EL (cell line): ENCODE results near the gene MCTP2.
A peak's percentile ranks its signal among the peaks of the same experiment; 100 is the strongest.

Experiments
- DNase-seq: peaks from one replicate; pipeline ENCODE4 v3.0.0-alpha.2; 2016

MCTP2 gene

DNA sequence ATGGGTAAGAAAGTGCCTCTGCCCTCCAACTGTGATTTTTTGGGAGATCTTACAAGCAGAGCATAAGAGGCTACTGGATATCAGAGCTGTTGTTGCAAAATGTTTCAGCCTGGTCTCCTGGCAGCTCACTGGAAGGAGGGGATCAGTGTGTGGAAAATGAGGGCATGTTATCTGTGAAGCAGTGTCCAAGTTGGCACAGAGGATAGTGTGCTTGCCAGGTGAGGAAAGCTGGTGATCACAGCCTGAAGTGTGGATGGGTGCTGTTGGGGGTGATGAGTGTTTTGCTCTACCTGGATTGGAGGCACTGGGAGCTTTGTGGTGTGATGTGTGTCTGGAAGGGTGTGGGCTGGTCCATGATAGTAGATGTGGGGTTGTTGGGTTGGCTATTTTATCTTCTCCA is 69.3 kb downstream of the MCTP2 start:
- no peak for DNase-seq

DNA sequence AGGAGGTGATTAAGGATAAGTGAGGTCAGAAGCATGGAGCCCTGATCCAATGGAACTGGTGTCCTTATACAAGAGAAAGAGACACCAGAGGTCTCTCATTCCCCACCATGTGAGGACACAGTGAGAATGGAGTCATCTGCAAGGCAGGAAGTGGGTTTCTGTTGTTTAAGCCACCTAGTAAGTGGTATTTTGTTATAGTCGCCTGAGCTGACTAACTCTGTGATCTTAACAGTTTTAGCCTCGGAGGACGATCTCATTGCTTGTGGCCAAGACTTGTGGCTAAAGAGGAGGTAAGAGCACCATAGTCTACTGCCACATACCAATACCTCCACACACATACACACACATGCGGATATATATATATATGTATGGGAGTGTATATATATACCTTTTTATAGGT is 73.8 kb downstream of the MCTP2 start:
- no peak for DNase-seq

DNA sequence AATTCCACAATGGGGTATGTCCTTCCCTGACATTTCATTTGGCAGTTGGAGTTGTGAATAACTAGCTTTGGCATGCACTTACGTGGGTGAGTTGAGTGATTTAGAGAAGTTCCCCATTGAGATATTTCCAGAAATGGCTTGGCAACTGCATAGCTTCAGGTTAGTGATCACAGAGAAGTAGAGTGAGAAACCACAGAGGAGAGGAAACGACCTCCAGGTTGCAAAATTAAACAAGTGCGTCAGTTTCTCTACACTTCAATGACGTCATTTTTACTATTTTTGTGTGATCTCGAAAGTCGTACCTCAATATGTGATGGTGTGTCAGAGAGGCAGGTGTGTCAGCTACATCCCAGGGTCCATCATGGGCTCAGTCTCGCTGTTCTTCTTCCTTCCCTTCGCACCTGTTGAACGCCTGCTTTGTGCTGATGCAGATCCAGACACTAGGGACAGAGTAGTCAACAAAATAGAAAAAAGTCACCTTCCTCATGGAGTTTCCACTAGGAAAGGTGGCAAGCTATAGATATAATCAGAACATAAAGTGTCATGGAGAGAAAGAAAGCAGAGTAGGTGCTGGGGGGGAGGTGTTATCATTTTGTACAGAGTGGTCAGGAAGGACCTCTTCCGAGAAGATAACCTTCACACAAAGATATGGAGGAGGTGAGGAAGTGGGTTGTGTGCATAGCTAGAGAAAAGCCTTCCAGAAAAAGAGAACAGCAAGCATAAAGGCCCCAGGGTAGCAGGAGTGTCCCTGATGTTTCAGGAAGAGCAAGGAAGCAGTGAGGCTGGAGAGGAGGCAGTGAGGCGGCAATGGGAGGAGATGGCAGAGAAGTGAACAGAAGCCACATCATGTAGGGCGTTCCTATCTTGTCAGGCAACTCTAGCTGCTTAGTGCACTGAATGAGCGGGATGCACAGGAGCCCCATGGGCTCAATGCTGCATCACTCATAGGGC is 75.6 kb downstream of the MCTP2 start:
- DNase-seq, result peak; percentile 7

DNA sequence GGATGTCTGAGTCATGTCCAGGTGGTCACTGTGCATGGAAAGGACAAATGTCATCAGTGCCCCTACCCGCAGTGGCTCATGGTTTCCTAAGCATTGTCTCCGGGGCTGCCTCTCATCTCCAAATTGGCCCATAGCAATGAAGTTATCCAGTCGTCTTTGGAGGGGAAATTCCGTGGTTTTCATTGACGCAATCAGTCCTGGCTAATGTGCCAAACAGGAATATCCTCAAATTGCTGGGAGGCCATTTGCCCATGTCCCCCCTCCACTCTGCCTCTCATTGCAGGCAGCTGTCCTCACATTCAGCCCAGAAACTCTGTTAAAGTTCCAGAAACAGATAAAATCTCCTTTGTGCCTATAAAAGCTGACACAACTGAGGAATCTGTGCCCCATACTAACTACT is 81.6 kb downstream of the MCTP2 start:
- DNase-seq, result peak; percentile 8

DNA sequence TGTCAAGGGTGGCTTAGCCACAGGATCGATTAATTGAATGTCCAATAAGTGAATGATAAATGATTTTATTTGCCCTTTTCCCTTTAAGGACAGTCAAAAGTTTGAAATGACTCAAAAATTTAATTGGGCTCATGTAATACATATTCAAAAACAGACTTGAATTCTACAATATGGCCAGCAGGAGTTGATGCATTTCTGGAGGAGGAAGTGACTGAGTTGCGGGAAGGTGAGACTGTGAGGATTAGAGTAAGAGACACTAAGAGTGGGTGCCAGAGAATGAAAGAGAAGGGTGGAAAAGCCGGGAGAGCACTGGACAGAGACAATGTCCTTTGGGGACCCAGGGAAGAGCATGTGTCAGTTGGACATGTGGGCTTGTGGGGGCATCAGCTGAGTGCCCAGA is 83.3 kb downstream of the MCTP2 start:
- DNase-seq, result no peak

DNA sequence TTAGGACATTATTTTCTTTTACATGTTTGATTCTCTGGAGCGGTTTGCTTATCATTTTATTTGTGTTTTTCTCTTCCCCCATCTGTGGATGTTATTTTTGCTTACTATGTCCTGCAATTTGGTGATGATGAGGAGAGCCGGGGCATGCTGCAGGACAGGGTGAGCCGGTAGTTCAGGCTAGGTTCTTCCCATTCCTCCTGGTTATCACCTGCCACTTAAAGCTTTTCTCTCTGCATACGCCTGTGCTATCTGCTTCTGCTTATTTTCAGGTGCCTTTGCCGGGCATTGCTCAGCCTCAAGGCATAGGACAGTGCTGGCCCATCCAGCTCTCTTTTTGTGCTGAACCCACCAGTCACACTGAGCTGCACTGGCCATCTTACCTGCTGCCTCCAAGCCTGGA is 85.8 kb downstream of the MCTP2 start:
- DNase-seq, result no peak

DNA sequence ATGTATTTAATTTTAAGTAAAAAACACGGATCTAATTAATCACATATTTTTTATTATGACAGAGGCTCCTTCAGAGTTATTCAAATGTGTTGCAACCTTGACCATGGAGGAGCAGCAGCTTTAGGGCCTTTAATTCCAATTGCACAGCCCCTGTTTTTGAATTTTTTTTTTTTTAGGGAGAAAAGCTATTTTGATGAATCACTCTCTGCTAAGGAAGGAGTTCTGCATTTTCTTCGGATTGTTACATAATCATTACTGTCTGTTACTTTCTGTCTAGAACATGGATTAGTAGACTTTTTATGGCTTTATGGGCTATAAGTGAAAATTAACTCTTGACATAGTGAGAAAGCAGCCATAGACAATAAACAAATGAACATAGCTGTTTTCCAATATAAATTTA is 90.8 kb downstream of the MCTP2 start:
- no peak for DNase-seq

DNA sequence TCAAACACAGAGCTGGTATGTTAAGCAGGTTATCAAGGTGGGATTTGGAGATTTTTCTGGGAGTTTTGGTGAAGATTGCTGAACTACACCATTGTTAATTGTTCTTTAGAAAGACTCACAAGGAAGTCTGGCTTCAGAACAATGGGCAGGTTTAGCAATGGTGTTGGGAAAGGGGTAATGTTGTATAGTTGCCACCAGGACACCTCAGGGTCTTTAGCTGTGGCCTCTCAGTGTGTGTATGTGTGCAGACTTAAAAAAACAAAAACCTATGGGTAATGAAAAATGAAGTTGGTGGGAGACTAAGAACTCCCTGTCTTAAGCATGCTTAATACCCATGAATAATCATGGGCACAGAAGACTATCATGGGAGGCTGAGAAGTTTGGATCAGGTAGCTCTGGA is 91.7 kb downstream of the MCTP2 start:
- no peak for DNase-seq

DNA sequence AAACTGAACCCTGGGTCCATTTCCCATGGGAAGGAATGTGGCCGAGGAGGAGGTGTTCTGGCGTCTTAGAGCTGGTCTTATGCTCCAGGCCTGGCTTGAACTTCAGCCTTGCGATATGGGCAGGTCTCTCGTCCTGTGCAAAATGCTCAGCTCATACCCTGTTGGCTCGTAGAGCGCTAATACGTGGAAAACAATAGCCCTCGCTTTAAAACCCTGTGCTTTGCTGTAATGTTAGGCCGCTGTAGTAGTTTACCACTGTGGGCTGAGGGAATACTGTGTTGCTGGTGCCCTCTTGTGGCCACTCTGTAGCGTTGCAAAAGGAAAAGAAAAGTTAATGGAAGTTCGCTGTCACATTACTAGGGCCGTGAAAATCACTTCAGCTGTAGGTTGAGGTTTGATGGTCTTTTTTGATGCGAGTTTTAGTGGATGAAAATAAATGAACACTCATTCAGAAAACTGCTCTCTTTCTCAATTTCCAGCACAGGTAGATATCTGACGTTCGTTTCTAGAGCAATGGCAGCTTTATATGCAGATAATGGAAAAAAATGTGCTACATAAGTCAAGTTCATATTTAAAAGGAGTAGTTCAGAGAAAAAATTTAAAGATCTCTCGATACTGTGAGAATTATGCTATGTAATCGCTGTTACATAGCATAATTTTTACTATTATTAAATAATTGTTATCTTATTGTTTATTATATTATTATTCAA is 92.9 kb downstream of the MCTP2 start:
- DNase-seq, result peak; percentile 37

DNA sequence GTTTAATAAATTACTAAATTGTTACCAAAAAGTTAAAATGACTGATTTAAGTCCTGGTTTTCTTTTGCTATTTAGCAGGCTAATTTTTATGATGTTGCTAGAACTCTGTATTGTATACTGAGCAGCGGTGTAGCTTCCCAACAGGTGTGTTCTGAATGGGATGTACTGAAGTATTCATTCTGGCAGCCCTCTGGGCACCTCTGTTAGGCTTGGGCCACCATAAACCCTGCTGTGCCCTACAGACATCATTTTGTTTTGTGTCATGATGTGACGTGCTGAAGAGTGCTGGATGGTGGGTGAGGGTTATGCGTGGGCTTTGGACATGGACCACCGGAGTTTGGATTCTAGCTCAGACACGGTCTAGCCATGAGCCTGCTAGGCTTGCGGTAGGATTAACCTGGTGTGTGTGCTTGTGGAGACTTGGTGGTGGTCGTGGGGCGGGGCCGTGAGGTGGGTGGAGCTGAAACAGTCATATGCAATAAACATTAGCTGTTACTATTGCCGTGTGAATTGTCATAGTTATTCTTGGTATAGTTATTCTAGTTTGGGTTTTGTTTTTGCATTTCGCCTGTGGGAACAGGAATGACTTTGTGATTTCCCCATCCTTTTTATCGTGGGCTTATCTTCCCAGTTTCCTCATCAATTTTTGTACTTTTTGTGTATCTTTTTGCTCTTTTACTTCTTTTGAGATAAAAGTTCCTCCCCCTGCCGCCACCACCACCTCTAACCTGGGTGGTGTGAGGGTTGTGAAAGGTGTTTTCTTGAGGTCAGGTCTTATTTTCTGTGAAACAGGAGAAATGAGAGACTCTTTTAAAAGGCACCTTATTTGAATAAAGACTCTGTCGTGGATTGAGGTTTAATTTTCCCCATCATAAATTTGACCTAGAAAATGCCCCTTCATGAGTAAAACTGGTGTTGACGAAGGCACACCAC is 93.7 kb downstream of the MCTP2 start:
- no peak for DNase-seq

DNA sequence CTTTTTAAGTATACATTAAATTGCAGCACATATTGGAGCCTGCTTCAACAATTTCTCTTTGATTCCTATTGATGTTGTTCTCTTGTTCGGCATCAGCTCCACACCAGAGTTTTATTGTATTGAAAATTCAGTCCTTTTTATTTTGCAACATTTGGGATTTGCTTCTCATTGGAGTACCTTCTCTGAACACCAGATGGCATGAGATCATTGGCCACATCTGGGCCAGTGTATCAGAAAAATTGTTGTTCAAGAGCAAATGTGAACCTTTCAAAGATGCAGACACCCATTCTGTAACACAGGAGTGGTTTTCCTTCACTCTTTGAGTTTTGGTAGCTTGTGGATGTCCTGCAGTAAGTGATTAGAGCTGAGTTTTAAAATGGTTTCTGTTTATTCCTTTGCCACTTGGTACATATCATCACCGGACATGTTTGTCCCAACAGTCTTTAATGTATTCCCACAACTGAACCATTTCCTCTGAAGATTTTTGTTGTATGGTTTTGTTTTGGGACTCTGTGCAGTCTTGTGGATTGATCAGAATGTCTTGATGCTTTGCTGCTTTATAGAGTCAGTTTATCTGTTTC is 96.1 kb downstream of the MCTP2 start:
- peak; percentile 3 for DNase-seq

DNA sequence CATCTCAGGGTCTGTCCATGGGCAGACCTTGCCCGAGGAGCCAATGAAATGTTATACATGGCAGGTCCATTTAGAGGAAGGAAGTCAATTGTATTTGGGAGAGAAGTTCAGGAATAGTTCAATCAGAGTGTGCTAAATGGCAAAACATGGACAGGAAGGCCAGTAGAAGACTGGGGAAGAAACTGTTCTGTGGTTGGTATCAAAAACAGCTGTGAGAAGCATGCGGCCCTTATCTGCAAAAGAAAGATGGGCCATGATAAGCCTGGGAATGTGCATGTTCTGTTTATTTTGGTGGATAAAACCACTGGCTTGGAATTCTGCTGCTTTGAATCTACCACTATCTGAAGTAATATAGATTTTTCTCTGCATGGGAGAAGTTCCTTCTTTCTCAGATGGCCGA is 100.4 kb downstream of the MCTP2 start:
- DNase-seq, result no peak

DNA sequence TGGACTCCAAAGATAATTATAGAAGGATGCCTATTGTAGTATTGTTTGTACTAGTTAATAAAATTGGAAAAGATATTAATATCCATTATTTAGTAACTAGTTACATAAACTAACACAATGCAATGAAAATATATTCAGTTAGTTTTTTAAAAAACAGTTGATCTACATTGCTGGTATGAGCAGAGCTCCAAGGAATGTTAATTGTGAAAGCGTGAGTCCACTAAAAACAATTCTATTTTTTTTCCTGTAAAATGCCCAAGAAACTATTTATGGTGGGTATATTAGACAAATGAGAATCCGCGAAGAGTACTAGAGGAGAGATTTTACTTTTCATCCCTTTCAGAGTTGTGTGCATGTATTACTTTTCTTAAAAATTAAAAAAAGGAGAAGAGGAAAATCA is 104.3 kb downstream of the MCTP2 start:
- no peak for DNase-seq

DNA sequence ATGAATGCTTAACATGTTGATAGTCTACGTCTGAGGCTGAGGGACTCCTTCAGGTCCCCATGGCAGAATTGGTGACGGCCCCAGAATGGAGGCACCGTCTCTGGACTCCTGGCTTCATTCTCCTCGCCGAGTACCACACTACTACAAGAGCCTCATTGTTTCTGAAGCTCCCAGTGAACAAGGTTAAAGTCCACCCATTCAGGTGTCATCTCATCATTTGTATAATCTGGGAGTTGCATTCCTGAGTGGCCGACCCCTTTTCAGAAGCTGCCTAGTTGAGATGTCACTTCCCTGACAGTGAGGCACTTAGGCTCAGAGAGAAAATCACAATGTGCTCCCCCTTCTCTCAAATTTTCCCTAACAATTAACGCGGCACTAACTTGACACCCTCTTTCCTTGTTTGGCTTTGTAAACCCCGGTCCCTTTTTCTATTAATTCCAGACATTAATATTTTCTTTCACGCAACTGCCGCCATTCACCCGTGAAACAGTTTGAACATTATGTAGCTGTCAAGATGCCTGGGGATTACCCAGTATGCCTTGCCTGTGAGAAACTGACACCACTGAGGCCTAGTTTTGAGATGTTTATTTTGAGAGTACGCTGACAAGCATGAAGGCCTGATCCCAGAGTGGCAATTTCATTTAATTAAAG is 105.6 kb downstream of the MCTP2 start:
- no peak for DNase-seq

DNA sequence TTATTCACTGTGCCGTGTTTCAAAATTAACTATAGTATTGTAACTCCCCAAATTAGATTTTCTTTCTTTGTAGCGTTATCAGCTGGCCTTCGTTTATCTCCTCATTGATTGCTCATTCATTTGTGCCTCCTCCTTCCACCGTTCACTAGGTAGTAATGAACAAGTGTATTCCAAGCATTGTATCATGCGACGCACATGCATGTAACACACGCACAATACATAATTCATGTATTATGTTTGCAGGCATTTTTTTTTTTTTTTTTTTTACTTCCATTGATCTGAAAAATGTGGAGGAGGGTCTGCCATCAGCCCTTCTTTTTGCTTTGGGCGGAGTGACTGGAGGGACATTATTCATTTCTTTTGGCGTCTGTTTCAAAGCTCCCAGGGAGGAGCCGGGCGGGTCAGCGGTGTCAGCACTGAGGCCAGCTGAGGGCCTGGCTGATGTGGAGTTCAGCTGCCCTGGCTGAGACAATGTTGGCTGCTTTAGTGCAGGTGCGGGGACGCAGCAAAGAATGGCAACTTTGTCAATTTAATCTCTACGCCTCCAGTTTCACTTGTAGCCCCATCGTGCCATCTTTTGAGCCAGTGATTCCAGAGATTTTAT is 107.0 kb downstream of the MCTP2 start:
- no peak for DNase-seq

DNA sequence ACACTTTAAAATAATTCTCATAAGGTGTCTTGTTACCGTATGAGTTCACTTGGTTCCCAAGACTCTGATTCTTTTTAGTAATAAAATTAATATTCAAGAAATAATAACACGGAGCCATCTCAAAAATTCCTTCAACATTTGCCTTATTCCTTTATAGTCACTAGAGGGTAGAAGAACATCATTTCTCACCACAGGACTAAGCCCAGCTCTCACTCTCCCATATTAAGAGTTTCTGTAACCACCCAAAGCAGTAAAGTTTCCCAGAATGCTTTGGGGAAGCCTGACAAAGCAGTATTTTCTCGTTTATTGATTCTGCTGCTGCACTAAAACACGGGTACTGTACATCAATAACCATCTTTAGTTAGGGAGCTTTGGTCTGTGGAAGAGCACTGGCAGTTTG is 114.9 kb downstream of the MCTP2 start:
- DNase-seq, result no peak

DNA sequence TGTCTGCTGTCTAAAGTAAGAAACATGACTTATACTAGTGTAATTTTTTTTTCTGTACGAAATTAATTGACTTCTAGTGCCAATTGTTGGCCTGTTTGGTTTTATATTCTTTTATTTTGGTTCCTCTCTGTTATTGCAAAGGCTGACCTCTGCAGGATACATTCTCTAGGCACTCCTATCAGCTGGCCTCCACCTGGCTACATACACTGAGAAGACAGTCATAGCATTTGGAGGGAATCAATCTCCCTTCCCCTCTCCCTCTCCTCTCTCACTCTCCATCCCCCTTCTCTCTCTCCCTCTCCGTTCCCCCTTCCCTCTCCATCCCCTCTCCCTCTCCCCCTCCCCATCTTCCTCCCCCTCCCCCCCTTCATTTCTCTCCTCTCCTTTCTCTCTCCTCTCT is 116.7 kb downstream of the MCTP2 start:
- DNase-seq, result no peak

DNA sequence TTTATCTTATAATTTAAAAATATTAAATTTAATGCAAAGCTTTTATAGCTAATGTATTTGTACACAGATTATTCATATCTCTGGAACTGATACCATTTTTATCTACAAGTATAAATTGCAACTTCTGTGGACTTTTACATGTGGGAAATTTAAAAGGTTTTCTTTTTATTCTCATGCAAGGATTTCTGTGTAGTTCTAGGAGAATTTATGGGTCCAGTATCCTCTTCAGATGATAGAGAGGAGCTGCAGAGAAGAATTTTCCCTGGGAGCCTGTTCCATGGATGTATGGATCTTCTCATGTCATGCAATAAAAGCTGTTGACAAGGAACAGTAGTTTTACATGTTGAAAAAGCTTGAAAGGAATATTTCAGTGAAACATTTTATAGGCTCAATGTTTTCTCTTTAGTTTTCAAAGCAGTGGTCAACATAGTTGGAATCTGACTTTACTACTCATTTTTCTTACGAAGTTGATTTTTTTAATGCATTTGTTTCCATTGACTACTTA is 119.7 kb downstream of the MCTP2 start:
- DNase-seq, result no peak

DNA sequence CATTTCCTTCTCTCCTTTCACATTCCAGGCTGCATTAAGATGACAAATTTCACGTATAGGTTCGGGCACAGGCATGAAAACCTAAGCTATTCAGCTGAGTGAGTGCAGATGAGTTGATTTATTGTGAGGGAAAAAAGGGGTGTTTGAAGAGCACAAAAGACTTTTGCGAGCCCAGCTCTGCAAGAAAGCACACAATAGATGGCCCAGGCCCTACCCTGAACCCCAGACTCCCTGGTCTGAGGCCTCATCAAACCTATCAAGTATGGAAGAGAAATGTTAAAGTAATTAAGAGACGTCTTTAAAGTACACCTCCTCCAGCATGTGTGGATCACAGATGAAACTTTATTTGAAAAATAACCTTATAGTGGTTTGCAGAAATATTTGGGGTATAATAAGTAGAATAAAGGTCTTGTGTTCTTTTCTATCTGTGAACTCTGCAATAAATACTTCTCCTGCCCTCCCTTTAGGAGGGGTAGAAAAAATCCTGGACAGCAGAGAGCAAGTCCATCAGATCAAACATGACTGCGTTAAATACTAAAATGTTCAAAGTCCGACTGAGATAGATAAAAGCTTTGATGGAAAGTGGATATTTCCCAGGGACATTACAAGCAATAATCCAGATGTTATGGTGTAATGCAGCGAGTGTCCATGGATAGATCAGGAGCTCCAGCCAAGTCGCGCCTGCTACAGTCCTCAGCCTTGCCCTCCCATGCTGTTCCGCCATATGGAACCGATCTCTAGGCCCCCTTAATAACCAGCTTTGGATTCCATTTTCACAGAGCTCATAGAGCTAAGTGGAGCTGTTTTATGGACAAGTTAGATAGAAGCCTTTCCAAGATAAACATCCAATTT is 121.5 kb downstream of the MCTP2 start:
- DNase-seq, result no peak

DNA sequence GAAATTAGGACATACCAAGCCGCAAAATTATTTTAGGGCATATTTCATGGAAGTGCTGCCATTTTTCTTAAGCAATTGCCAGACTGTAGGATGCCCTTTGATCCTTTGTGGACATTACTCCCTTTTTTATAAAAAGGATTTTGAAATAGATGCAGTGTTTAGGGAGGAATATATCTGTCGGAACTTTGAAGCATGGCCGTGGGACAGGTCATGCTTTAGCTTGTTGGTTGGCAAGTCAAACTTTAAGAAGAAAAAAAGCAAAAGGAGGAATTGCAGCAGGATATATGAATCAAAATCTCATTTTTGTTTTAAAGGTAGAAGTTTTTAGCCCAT is 122.1 kb downstream of the MCTP2 start:
- no peak for DNase-seq

DNA sequence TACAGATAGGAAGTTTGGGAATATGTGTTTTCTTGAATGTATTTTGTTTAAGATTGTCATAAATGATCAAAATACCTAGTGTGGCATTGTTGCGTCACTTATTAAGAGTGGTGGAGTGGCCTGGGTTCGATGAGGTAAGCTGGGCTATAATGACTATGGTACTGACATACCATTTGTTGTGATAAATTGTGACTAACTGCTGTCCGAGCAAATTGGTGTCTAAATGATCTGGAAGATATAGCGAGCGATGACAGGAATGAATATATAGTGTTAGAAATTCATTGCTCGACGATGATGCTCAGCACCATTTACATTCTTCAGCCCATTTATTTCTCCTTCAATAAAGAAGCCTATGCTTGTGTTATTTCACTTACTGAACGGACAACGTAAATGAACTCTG is 123.3 kb downstream of the MCTP2 start:
- no peak for DNase-seq
